HG02840 (cell line): ENCODE results near the gene HBQ1.
"Not testable (repeated sequence)": the region's sequence is repeated elsewhere in the genome, so short reads cannot be mapped to it uniquely, and the experiment has no call there.

ENCODE experiments used
- ATAC-seq: cut with Tn5 transposase; IDR thresholded peaks from one replicate; pipeline ENCODE4 v1.9.1; 2021; ENCODE audit warnings: mild to moderate bottlenecking, moderate library complexity, moderate number of reproducible peaks; ENCODE audit not compliant: unreplicated experiment, low FRiP score

HBQ1 gene

GRCh38 chr16:194516-194915 is 14.3 kb downstream of the HBQ1 start:
- no peak for ATAC-seq

DNA sequence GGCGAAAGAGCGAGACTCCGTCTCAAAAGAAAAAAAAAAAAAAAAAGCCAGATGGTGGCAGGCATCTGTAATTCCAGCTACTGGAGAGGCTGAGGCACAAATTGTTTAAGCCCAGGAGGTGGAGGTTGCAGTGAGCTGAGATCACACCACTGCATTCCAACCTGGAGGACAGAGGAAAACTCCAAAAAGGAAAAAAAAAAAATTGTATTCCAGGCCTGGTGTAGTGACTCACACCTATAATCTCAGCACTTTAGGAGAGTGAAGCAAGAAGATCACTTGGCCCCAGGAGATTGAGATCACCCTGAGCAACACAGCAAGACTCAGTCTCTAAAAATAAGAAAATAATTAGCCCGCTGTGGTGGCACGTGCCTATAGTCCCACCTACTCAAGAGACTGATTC is 20.1 kb downstream of the HBQ1 start:
- no peak for ATAC-seq

GRCh38 chr16:203246-203645 is 23.0 kb downstream of the HBQ1 start:
- ATAC-seq, result no peak

DNA sequence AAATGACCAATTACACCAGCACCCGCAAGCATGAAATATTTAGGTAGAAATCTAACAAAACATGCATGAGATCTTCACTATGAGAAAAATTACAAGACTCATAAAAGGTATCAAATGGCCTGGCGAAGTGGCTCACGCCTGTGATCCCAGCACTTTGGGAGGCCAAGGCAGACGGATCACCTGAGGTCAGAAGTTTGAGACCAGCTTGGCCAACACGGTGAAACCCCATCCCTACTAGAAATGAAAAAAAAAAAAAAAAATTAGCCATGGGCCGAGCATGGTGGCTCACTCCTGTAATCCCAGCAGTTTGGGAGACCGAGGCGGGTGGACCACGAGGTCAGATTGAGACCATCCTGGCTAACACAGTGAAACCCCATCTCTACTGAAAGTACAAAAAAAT is 23.8 kb downstream of the HBQ1 start:
- not testable (repeated sequence) for ATAC-seq

GRCh38 chr16:209359-209758 is 29.1 kb downstream of the HBQ1 start:
- not testable (repeated sequence) for ATAC-seq

GRCh38 chr16:211631-212180 is 31.4 kb downstream of the HBQ1 start:
- not testable (repeated sequence) for ATAC-seq

DNA sequence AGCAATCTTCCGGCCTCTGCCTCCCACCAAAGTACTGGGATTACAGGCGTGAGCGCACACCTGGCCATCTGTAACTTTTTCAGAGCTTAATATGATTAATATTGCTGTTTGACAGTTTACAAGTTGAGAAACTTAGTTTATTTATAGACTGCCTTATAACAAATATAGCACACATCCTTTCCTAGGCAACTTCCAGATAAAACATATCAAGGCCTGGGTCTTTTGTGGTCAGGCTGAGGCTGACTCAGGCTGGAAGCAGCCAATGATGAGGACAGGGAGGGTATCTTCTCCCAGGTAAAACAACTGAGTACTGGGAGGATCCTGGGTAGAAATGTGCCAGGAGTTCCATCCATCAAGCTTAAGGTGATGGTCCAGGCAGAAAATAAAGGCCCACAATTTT is 32.7 kb downstream of the HBQ1 start:
- ATAC-seq, result no peak

GRCh38 chr16:220021-220420 is 39.8 kb downstream of the HBQ1 start:
- no peak for ATAC-seq

DNA sequence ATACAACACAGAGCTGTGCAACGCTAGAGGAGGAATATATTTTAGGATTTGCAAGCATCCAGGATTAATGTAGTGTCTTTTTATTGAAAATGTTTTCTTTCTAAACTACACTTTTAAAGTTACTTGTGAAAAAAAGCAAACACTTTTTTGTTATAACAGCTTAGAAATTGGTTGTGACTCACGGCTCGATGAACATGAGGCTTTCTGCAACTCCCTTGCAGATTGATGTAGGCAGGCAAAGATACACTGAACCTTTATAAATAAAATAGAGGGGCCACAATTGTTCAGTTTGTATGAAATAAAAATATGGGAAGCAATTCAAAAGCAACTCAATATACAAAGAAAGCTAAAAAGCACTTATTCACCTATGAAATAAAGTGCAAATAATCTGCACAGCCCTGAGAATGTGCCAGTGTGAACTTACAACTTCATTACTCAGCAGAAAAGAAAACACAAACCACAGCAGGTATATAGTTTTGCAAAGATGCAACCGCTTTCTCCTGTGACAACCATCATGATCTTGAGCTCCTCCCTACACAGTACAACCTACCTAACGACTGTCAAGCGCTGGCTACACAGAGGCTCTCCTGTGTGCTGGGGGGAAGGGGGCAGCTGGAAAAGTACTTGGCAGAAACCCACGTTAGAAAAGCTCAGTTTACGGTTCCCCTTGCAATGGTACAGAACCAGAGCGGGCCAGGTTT is 48.0 kb downstream of the HBQ1 start:
- peak; percentile 3 for ATAC-seq

DNA sequence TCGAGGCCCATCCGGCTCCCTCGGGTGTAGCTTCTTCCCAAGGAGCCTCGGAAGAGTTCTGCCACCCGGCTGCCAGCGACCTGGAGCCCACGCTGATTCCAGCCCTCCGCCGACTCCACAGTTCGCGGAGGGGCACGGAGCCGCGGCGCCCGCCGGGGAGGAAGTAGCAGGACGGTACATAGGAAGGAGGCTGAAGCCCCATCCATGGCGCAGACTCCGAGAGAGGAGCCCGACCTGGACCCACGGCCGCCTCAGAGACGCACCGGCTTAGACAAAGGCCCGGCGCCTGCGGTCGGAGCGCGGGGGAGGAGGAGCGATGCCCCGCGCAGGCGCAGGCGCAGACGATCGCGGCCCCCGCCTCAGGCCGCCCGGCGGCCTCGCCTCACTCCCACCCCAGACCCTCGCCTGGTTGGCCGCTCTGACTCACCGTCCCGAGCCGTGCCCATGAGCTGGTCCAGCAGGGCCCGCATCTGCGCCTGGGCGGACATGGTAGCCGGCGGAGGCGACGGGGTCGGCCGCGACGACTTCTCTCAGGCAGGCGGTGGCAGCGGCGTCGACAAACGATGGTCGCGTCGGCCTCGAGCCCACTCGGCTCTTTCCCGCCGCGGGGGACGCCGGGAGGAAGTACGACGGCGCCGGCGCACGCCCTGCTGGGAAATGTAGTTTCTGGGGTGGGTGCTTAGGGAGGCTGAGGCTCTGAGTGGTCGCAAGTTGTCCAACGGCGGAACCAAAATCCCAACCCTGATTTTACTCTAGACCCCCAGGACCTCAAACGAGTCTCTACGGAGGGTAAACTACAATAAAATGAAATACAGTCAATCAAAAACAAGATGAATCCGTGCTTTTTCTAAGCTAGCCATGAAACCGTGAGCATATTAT is 48.8 kb downstream of the HBQ1 start, which contains the start of gene LUC7L:
LUC7L (minus strand) TSS at position 598 of the 879 bp plus-strand sequence; CDS start at position 488, 110 bp downstream.
- peak; percentile 82 for ATAC-seq

DNA sequence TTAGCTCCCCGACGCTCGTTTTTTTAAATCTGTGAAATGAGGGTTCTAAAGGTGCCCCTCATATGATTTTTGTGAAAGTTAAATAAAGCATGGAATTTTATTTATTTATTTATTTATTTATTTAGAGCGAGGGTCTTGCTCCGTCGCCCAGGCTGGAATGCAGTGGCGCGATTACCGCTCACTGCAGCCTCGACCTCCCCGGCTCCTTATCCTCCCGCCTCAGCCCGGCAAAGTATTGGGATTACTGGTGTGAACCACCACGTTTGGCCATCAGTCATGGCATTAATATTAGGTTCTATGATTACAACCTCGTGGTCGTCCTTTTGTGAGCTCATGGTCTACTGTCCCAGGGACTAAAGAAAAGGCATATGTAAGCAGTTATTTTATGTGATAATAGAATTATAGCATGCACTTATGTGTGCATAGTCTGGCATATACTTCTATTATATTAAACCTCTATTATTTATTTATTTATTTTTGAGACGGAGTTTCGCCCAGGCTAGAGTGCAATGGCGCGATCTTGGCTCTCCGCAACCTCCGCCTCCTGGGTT is 49.5 kb downstream of the HBQ1 start:
- no peak for ATAC-seq

DNA sequence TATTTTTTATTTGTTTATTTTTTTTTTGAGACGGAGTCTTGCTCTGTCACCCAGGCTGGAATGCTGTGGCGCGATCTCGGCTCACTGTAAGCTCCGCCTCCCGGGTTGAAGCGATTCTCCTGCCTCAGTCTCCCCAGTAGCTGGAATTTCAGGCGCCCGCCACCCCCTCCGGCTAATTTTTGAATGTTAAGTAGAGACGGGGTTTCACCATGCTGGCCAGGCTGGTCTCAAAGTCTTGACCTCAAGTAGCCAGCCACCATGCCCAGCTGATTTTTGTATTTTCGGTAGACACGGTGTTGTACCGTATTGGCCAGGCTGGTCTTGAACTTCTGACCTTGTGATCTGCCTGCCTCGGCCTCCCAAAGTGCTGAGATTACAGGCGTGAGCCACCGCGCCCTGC is 50.1 kb downstream of the HBQ1 start:
- not testable (repeated sequence) for ATAC-seq
